Progenitor cell of endocrine pancreas (in vitro differentiated cells): ENCODE results near the gene WWC2. TPM values are rescaled to one million over a fixed set of nuclear protein-coding genes. Genes with fewer than 3 reads are reported as not detected.

Source experiments
- DNase-seq: peaks from one replicate; pipeline ENCODE4 v3.0.0; 2021; ENCODE audit warnings: low spot score; ENCODE audit not compliant: unreplicated experiment
- H3K27ac Mint-ChIP-seq: 2 replicates; pipeline ENCODE4 v1.8.0; 2021; ENCODE audit warnings: mild to moderate bottlenecking, moderate library complexity, mixed read lengths
- H3K27me3 Mint-ChIP-seq: 2 replicates; pipeline ENCODE4 v1.8.0; 2021; ENCODE audit warnings: mixed read lengths
- H3K36me3 Mint-ChIP-seq: 2 replicates; pipeline ENCODE4 v1.8.0; 2022; ENCODE audit warnings: mixed read lengths; ENCODE audit not compliant: insufficient read depth
- H3K4me1 Mint-ChIP-seq: 2 replicates; pipeline ENCODE4 v1.8.0; 2021; ENCODE audit warnings: low read depth, mixed read lengths
- H3K4me3 Mint-ChIP-seq: 2 replicates; pipeline ENCODE4 v1.8.0; 2021; ENCODE audit warnings: low read depth, mild to moderate bottlenecking, moderate library complexity, mixed read lengths
- H3K9me3 Mint-ChIP-seq: 2 replicates; pipeline ENCODE4 v1.8.0; 2021; ENCODE audit warnings: low read depth, mixed read lengths
- CTCF ChIP-seq: fragments of 200-600 bp; sonication (generic); IDR thresholded peaks from one replicate; pipeline ENCODE4 v1.5.0; 2021; ENCODE audit warnings: antibody characterized with exemption, mild to moderate bottlenecking; ENCODE audit not compliant: unreplicated experiment
- total RNA-seq: library from RNA; stranded (reverse); gene quantifications from 2 replicates; pipeline ENCODE4 v1.2.1, GENCODE V29; 2021

Gene WWC2
- total RNA-seq, 1 donor from 2014 or later: 57.0 TPM

GRCh38 chr4:183240581-183241321, 141.7 kb downstream of the WWC2 start:
- Mint-ChIP-seq H3K27ac (peak overlapping the region; percentile 87), H3K4me3 (peak overlapping the region; percentile 9), H3K36me3 (peaks cover 31% of the 10 kb centered on the region), H3K4me1 (peaks cover 52% of the 10 kb centered on the region), H3K27me3 (no peaks in the 10 kb centered on the region), H3K9me3 (peaks cover 13% of the 10 kb centered on the region)
- TF ChIP-seq CTCF: no peak
- DNase-seq: no peak

DNA sequence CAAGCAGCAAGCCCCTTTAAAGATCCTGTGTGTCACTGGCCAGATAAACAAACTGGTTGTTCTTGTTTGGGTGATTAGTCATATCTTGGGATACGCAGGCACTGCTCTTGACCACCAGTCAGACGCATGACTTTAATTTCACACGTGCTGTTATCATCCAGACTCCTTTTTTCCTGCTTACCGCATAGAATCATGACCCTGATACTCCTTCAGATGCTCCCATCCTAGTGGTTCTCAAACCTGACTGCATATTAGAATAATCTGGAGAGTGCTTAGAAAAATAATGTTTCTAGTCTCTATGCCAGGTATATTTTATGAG, 142.2 kb downstream of the WWC2 start:
- peaks cover 27% of the 10 kb centered on the region for H3K36me3 Mint-ChIP-seq
- DNase-seq: no peak
- H3K9me3 Mint-ChIP-seq: peaks cover 10% of the 10 kb centered on the region
- H3K27me3 Mint-ChIP-seq: no peaks in the 10 kb centered on the region
- H3K4me3 Mint-ChIP-seq: no peak overlapping the region
- peaks cover 52% of the 10 kb centered on the region for H3K4me1 Mint-ChIP-seq
- H3K27ac Mint-ChIP-seq: peak overlapping the region; percentile 87
- TF ChIP-seq CTCF: no peak

GRCh38 chr4:183241721-183242151, 142.7 kb downstream of the WWC2 start:
- Mint-ChIP-seq H3K9me3 (peaks cover 6% of the 10 kb centered on the region), H3K36me3 (peaks cover 26% of the 10 kb centered on the region), H3K27ac (peak overlapping the region; percentile 87), H3K27me3 (no peaks in the 10 kb centered on the region), H3K4me3 (no peak overlapping the region), H3K4me1 (peaks cover 52% of the 10 kb centered on the region)
- TF ChIP-seq CTCF: no peak
- DNase-seq: no peak

DNA sequence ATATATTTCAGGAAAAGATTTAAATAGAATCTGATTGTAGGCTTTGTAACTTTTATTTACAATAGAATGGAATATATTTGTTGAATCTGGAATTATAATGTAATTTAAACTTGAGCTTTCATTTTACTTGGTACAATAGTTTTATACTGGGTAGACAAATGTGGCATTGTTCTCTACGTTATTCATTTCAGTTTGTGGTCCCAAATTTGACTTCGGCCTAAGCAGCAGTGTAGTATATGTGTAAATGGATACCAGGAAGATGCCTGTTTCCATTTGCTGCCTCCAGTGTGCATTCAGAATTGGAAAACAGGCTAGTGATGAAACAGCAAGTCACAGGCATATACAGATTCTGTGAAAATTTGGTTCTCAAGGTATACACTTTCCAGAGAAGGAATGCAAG, 143.2 kb downstream of the WWC2 start:
- H3K4me3 Mint-ChIP-seq: no peak overlapping the region
- peaks cover 25% of the 10 kb centered on the region for H3K36me3 Mint-ChIP-seq
- no peaks in the 10 kb centered on the region for H3K27me3 Mint-ChIP-seq
- no peak for TF ChIP-seq CTCF
- no peak for DNase-seq
- peak overlapping the region; percentile 87 for H3K27ac Mint-ChIP-seq
- H3K9me3 Mint-ChIP-seq: peaks cover 4% of the 10 kb centered on the region
- peaks cover 52% of the 10 kb centered on the region for H3K4me1 Mint-ChIP-seq

- Mint-ChIP-seq H3K4me1 (peaks cover 52% of the 10 kb centered on the region), H3K9me3 (no peaks in the 10 kb centered on the region), H3K27me3 (no peaks in the 10 kb centered on the region), H3K36me3 (peaks cover 10% of the 10 kb centered on the region), H3K4me3 (no peak overlapping the region), H3K27ac (peak overlapping the region; percentile 18)
- no peak for TF ChIP-seq CTCF
- no peak for DNase-seq
These were observed 145.0 kb downstream of the WWC2 start for GRCh38 chr4:183244019-183244418.
